DOHH2 (cell line): ENCODE results near the gene CNTN4.

Source experiments
- H3F3A ChIP-seq: fragments of 200-600 bp; sonication (generic), shearing (Covaris generic); 2 replicates; pipeline ENCODE4 v1.6.0; 2016; ENCODE audit warnings: antibody characterized with exemption, mild to moderate bottlenecking; ENCODE audit not compliant: control insufficient read depth, insufficient read depth
- H3K27ac ChIP-seq: fragments of 200-600 bp; sonication (generic); 2 replicates; pipeline ENCODE4 v1.5.1; 2014; ENCODE audit warnings: low read depth, mild to moderate bottlenecking, low read length, moderate library complexity
- H3K27me3 ChIP-seq: fragments of 200-600 bp; sonication (generic); 2 replicates; pipeline ENCODE4 v1.6.1; 2014; ENCODE audit warnings: mild to moderate bottlenecking, low read length, mixed read lengths; ENCODE audit not compliant: control insufficient read depth
- H3K36me3 ChIP-seq: fragments of 200-600 bp; sonication (generic); 2 replicates; pipeline ENCODE4 v1.6.1; 2014; ENCODE audit warnings: mild to moderate bottlenecking, low read length, moderate library complexity, mixed read lengths; ENCODE audit not compliant: control insufficient read depth
- H3K4me1 ChIP-seq: fragments of 200-600 bp; sonication (generic); 2 replicates; pipeline ENCODE4 v1.6.1; 2014; ENCODE audit warnings: mild to moderate bottlenecking, low read length, mixed read lengths; ENCODE audit not compliant: control insufficient read depth
- H3K4me2 ChIP-seq: fragments of 200-600 bp; sonication (generic); 2 replicates; pipeline ENCODE4 v1.6.0; 2014; ENCODE audit warnings: mild to moderate bottlenecking, low read length, moderate library complexity
- H3K4me3 ChIP-seq: fragments of 200-600 bp; sonication (generic); 2 replicates; pipeline ENCODE4 v1.5.1; 2014; ENCODE audit warnings: mild to moderate bottlenecking, low read length, mixed read lengths
- H3K79me2 ChIP-seq: fragments of 200-600 bp; sonication (generic); 2 replicates; pipeline ENCODE4 v1.6.1; 2014; ENCODE audit warnings: mild to moderate bottlenecking, low read length, mixed read lengths; ENCODE audit not compliant: control insufficient read depth
- H3K9me2 ChIP-seq: fragments of 200-600 bp; sonication (generic); replicated peaks from 2 replicates; pipeline ENCODE4 v1.6.1; 2014; ENCODE audit warnings: mild to moderate bottlenecking, low read length, mixed read lengths; ENCODE audit not compliant: control insufficient read depth
- H3K9me3 ChIP-seq: fragments of 200-600 bp; sonication (generic); 2 replicates; pipeline ENCODE4 v1.6.1; 2014; ENCODE audit warnings: antibody characterized with exemption, low read length, mixed read lengths; ENCODE audit not compliant: control insufficient read depth, insufficient read depth
- H4K20me1 ChIP-seq: fragments of 200-600 bp; sonication (generic); 2 replicates; pipeline ENCODE4 v1.6.0; 2014; ENCODE audit warnings: low read depth, mild to moderate bottlenecking, antibody characterized with exemption, low read length, moderate library complexity; ENCODE audit not compliant: control insufficient read depth, insufficient read depth
- CTCF ChIP-seq: fragments of 200-600 bp; sonication (generic); IDR thresholded peaks from one replicate; pipeline ENCODE4 v1.5.1; 2014; ENCODE audit warnings: antibody characterized with exemption, mild to moderate bottlenecking, low read depth, low read length; ENCODE audit not compliant: poor library complexity, severe bottlenecking
- EZH2phosphoT487 ChIP-seq: fragments of 200-600 bp; sonication (generic); IDR thresholded peaks from 2 replicates; pipeline ENCODE4 v1.6.1; 2017; ENCODE audit warnings: borderline replicate concordance, mild to moderate bottlenecking, antibody characterized with exemption, low read length, moderate library complexity, mixed read lengths

Gene CNTN4

GRCh38 chr3:2599471-2599870, 500.8 kb downstream of the CNTN4 start:
- no peak overlapping the region for H3K27ac ChIP-seq
- no peaks in the 10 kb centered on the region for H3K9me2 ChIP-seq
- H3K9me3 ChIP-seq: no peaks in the 10 kb centered on the region
- no peaks in the 10 kb centered on the region for H3K4me1 ChIP-seq
- H4K20me1 ChIP-seq: no peaks in the 10 kb centered on the region
- H3K79me2 ChIP-seq: no peaks in the 10 kb centered on the region
- no peak for TF ChIP-seq CTCF
- no peak for TF ChIP-seq EZH2phosphoT487
- H3K4me3 ChIP-seq: no peak overlapping the region
- no peaks in the 10 kb centered on the region for H3K27me3 ChIP-seq
- no peaks in the 10 kb centered on the region for H3F3A ChIP-seq
- no peak overlapping the region for H3K4me2 ChIP-seq
- H3K36me3 ChIP-seq: no peaks in the 10 kb centered on the region

- no peaks in the 10 kb centered on the region for H3K9me3 ChIP-seq
- H3K4me3 ChIP-seq: no peak overlapping the region
- H3K36me3 ChIP-seq: no peaks in the 10 kb centered on the region
- no peak for TF ChIP-seq EZH2phosphoT487
- no peak for TF ChIP-seq CTCF
- H3K27ac ChIP-seq: no peak overlapping the region
- H3F3A ChIP-seq: no peaks in the 10 kb centered on the region
- no peak overlapping the region for H3K4me2 ChIP-seq
- no peaks in the 10 kb centered on the region for H3K9me2 ChIP-seq
- H4K20me1 ChIP-seq: no peaks in the 10 kb centered on the region
- no peaks in the 10 kb centered on the region for H3K4me1 ChIP-seq
- no peaks in the 10 kb centered on the region for H3K79me2 ChIP-seq
- no peaks in the 10 kb centered on the region for H3K27me3 ChIP-seq
Measured at GRCh38 chr3:2603692-2604289, 505.1 kb downstream of the CNTN4 start.

GRCh38 chr3:2614578-2614977, 515.9 kb downstream of the CNTN4 start:
- Histone ChIP-seq H3K9me2 (no peaks in the 10 kb centered on the region), H3K27me3 (no peaks in the 10 kb centered on the region), H3K4me3 (no peak overlapping the region), H3K4me1 (no peaks in the 10 kb centered on the region), H4K20me1 (no peaks in the 10 kb centered on the region), H3K36me3 (no peaks in the 10 kb centered on the region), H3K9me3 (no peaks in the 10 kb centered on the region), H3F3A (no peaks in the 10 kb centered on the region), H3K79me2 (no peaks in the 10 kb centered on the region), H3K27ac (no peak overlapping the region), H3K4me2 (no peak overlapping the region)
- no peak for TF ChIP-seq EZH2phosphoT487
- no peak for TF ChIP-seq CTCF
